Peyer's patch (tissue), 4 donors: ENCODE measurements around the gene DISP3. TPM values are rescaled to one million over a fixed set of nuclear protein-coding genes. Genes with fewer than 3 reads are reported as not detected.

Experiments used
- DNase-seq, 3 donors: peaks; one replicate each; pipeline ENCODE4 v3.0.0-alpha.2; 2017 to 2019
- H3K27ac ChIP-seq, 4 donors: fragments of 200-600 bp; sonication (generic); one replicate each; pipeline ENCODE4 v1.5.1; 2016 to 2019
- H3K27me3 ChIP-seq, 2 donors: fragments of 200-600 bp; sonication (generic); one replicate each; pipeline ENCODE4 v1.5.1; 2019
- H3K36me3 ChIP-seq, 3 donors: fragments of 200-600 bp; sonication (generic); one replicate each; pipeline ENCODE4 v1.5.1; 2016 to 2019
- H3K4me1 ChIP-seq, 4 donors: fragments of 200-600 bp; sonication (generic); one replicate each; pipeline ENCODE4 v1.5.1; 2016 to 2019
- H3K4me3 ChIP-seq, 4 donors: fragments of 200-600 bp; sonication (generic); 1 replicate in 3 of 4; 2 replicates in 1 of 4; pipeline ENCODE4 v1.5.1; 2016 to 2019; ENCODE audit warnings: mild to moderate bottlenecking in 1 of 4
- H3K9me3 ChIP-seq, 4 donors: fragments of 200-600 bp; sonication (generic); one replicate each; pipeline ENCODE4 v1.5.1; 2016 to 2019; ENCODE audit warnings: mild to moderate bottlenecking in 1 of 4
- POLR2A ChIP-seq, 2 donors: fragments of 450-650 bp; IDR thresholded peaks; one replicate each; pipeline ENCODE4 v1.5.1; 2017; ENCODE audit warnings: antibody characterized with exemption in 2 of 2, mild to moderate bottlenecking in 2 of 2, moderate library complexity in 2 of 2
- total RNA-seq, 4 donors: library from RNA; depleted of rRNA; stranded (reverse); fragments of >200 nt; gene quantifications; one replicate each; pipeline ENCODE4 v1.1.0, GENCODE V29; 2016
- TF ChIP-seq, protein P1 (sequence below), 6 experiments: fragments of 450-650 bp in 4 of 6; fragments of 200-600 bp in 2 of 6; sonication (generic) in 1 of 6; IDR thresholded peaks; one replicate each; pipeline ENCODE4 v1.5.1; 2017 to 2019; ENCODE audit warnings: antibody characterized with exemption in 6 of 6, mild to moderate bottlenecking in 3 of 6, moderate library complexity in 1 of 6

Gene DISP3
- total RNA-seq, 4 donors from 2014 or later = 0.54 to 2.4 (median 1.8) TPM; not detected in 1

DNA sequence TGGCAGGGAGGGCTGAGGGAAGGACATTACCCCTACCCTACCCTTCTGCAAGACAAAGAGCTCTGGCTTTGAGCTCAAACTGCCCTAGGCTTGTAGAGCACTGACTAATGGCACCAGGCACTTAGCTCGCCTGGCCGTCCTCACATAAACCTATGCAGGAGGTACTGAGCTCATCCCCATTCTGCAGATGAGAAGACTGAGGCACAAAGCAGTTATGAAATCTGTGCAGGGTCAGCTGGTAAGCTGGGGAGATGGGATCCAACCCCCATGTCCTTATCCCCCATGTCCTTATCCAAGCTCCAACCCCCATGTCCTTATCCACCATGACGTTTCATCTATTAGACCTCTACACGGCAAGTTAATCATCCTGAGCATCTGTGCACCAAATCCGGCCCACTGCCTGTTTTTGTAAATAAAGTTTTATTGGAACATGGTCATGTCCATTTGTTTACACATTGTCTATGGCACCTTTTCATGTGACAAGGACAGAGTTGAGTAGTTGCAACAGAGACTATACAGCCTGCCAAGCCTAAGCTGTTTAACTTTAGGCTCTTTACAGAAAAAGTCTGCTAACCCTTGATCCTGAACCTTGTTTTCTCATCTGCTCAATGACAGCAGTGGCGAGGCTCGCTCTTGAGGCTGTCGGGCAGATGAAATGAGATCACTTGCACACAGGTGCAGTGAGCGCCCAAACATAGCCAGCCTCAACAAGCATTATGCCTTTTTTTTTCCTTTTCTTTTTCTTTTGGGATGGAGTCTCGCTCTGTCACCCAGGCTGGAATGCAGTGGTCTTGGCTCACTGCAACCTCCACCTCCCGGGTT is 88.5 kb downstream of the DISP3 start:
- Histone ChIP-seq H3K4me1 (no peaks in the 10 kb centered on the region), H3K27me3 (no peaks in the 10 kb centered on the region), H3K36me3 (no peaks in the 10 kb centered on the region), H3K27ac (no peak overlapping the region), H3K9me3 (no peaks in the 10 kb centered on the region), H3K4me3 (no peak overlapping the region)
- TF ChIP-seq, protein P1, sequence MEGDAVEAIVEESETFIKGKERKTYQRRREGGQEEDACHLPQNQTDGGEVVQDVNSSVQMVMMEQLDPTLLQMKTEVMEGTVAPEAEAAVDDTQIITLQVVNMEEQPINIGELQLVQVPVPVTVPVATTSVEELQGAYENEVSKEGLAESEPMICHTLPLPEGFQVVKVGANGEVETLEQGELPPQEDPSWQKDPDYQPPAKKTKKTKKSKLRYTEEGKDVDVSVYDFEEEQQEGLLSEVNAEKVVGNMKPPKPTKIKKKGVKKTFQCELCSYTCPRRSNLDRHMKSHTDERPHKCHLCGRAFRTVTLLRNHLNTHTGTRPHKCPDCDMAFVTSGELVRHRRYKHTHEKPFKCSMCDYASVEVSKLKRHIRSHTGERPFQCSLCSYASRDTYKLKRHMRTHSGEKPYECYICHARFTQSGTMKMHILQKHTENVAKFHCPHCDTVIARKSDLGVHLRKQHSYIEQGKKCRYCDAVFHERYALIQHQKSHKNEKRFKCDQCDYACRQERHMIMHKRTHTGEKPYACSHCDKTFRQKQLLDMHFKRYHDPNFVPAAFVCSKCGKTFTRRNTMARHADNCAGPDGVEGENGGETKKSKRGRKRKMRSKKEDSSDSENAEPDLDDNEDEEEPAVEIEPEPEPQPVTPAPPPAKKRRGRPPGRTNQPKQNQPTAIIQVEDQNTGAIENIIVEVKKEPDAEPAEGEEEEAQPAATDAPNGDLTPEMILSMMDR (IDR thresholded peaks at IDR 0.05) = no peak
- no peak for TF ChIP-seq POLR2A (IDR thresholded peaks at IDR 0.05)
- no peak for DNase-seq

DNA sequence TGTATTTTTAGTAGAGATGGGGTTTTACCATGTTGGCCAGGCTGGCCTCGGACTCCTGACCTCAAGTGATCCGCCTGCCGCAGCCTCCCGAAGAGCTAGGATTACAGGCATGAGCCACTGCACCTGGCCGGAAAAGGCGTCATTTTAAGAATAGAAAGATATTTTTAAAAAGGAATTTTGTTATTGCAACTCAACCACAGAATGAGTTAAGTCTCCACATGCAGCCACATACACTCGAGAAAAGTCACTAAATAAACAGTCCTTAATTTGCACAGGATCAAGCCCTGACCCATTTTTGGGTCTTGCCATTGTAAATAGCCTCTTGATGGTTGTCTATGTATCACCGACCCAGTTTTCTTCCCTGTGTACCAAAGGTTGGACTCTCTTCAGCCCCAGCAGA is 89.7 kb downstream of the DISP3 start:
- Histone ChIP-seq H3K36me3 (no peaks in the 10 kb centered on the region), H3K27ac (no peak overlapping the region), H3K27me3 (no peaks in the 10 kb centered on the region), H3K4me1 (no peaks in the 10 kb centered on the region), H3K9me3 (no peaks in the 10 kb centered on the region), H3K4me3 (no peak overlapping the region)
- DNase-seq = no peak
- TF ChIP-seq POLR2A (IDR thresholded peaks at IDR 0.05) = no peak
- TF ChIP-seq, protein P1 (IDR thresholded peaks at IDR 0.05) = no peak

GRCh38 chr1:11569551-11569950 is 90.6 kb downstream of the DISP3 start:
- Histone ChIP-seq H3K9me3 (no peaks in the 10 kb centered on the region), H3K4me1 (no peaks in the 10 kb centered on the region), H3K27ac (no peak overlapping the region), H3K27me3 (no peaks in the 10 kb centered on the region), H3K4me3 (no peak overlapping the region), H3K36me3 (no peaks in the 10 kb centered on the region)
- DNase-seq = no peak
- no peak for TF ChIP-seq POLR2A (IDR thresholded peaks at IDR 0.05)
- TF ChIP-seq, protein P1 (IDR thresholded peaks at IDR 0.05) = no peak

GRCh38 chr1:11569954-11570353 is 91.0 kb downstream of the DISP3 start:
- no peak overlapping the region for H3K27ac ChIP-seq
- no peaks in the 10 kb centered on the region for H3K36me3 ChIP-seq
- H3K9me3 ChIP-seq = no peaks in the 10 kb centered on the region
- no peaks in the 10 kb centered on the region for H3K27me3 ChIP-seq
- no peak for TF ChIP-seq POLR2A (IDR thresholded peaks at IDR 0.05)
- TF ChIP-seq, protein P1 (IDR thresholded peaks at IDR 0.05) = no peak
- no peaks in the 10 kb centered on the region for H3K4me1 ChIP-seq
- no peak for DNase-seq
- no peak overlapping the region for H3K4me3 ChIP-seq

DNA sequence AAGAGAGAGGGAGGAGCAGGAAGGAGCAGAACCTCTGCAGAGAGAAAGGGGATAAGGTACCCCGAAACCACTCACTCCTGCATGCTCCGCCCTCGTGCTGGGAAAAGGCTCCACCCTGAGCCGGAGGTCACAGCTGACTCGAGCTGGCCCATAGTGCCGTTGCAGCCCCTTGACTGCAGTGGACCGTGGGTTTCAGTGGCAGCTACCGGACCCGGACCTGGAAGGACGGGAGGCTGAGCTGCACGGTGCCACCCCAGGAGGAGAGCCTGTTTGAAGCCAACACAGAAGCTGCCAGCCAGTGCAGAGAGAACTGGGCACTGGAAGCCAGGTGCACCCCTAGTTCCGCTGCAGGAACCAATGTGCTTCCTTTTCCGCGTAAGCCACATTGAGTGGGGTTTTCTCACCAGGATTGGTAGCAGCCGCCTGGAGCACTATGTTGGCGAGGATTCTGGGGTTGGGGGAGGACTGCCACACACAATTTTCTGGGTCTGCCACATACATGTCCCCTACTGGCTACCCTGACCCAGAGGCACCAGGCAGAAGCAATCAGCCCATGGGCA is 91.9 kb downstream of the DISP3 start:
- H3K36me3 ChIP-seq = no peaks in the 10 kb centered on the region
- H3K27me3 ChIP-seq = no peaks in the 10 kb centered on the region
- TF ChIP-seq, protein P1 (IDR thresholded peaks at IDR 0.05) = no peak
- no peak for TF ChIP-seq POLR2A (IDR thresholded peaks at IDR 0.05)

More for the DNA sequence above, 91.9 kb downstream of the DISP3 start:
- no peak overlapping the region for H3K27ac ChIP-seq
- H3K4me1 ChIP-seq = no peaks in the 10 kb centered on the region
- no peak for DNase-seq
- no peaks in the 10 kb centered on the region for H3K9me3 ChIP-seq
- H3K4me3 ChIP-seq = no peak overlapping the region
